SKM-1 (cell line): ENCODE data around the gene CCDC70.

ENCODE experiments used
- DNase-seq: peaks from one replicate; lab custom pipeline; 2025; ENCODE audit not compliant: unreplicated experiment; lab: John Stamatoyannopoulos, UW

The CCDC70 gene

GRCh38 chr13:51828730-51829567 lies 32.8 kb upstream of the CCDC70 start:
- DNase-seq = no peak

DNA sequence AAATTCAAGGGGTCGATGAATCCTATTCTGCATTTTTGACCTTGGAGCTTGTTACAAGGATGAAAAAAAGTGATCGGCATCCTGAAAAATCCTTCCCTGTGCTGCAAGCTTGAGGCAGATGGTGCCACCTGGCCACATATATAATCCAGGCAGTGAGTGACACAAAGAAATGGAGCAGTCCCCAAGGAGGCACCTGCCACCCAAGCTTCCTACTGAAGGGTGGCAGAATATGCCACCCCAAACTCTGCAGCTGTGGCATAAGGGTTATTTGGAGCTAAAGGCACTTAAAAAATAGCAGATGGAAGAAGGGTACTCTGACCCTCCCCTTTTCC lies 32.2 kb upstream of the CCDC70 start:
- DNase-seq = no peak

DNA sequence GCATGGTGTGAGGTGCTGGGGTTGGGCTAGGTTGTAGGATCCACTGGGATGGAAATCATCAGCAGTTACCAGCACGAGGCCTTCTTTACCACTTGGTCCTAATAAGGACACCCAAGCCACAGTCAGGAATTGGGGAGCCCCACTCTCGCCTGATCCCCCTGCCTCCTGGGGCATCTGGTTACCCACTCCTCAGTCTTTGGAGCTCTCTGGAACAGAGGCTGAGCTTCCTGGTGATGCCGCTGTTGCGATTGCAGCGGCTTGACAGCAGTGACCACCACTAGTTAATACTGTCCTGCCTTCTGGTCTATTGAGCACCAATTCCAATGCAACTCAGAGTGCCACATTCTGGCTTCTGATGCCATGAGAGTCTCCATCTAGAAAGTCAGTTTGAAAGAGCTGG lies 30.2 kb upstream of the CCDC70 start:
- no peak for DNase-seq

DNA sequence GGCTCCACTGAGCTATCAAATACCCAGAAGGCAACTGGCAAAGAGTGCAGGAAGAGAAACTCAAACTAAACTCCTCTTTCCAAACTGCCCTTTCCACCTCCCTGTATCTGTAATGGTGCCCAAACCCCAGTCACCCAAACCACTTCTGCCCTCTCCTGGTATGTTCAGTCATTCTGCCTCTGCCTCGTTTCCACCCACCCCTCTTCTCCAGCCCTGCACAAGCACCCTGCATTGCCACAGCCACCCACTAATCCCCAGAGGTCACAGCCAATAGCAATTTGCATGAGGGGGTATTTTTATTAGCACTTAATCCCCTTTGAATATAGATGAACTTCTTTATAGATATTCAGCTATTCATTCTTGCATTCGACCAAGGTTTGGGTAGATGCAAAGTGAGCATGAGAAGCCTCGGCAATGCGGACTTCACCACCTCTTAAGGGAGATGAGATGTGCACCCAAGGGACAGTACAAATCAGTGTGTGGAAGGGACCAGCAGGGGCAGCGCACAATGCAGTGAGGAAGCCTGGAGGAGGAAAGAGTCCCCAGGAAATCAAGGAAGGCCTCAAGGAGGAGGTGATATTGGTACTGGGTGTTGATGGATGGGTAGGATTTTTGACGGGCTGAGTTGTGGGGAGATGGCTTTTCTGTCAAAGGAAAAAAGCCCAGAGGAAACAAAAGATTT lies 29.2 kb upstream of the CCDC70 start:
- DNase-seq = peak; percentile 65

DNA sequence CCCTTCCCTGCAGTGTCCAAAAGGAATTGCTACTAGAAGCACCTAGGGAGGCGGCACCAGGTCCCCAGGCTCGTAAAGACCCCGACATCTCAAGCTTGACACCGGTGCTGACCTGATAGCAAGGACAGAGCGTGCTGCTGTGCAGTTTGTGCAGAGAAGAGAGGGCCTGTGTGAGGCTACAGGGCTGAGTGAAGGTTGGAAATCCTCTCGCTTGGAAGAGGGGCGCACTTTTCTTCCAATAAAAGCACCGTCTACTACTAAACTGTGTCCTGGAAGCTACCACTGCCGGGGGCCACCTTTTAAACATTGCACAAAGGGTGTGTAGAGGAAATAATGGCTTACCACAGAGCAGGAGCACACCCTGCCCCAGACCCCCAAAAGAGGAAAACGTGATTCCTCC lies 27.8 kb upstream of the CCDC70 start:
- DNase-seq = no peak

GRCh38 chr13:51834581-51835171 lies 27.1 kb upstream of the CCDC70 start:
- no peak for DNase-seq

DNA sequence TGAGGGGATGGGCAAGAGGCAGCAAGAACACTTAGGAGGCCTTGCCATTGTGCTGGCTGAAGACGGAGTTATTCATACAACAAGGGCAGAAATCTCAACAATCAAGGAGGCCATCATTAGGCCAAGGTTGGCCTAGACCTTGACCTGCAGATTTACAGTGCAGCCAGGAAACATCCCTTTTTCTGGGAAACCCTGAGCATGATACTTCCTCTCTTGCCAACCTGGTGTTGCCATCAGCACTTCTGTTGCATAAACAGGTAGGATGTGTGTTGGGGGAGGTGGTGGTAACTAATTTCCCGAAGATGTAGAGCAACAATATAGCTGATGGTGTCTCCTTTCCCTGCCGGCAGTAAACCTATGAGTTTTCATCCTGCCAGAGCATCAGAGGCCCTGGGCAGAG lies 24.8 kb upstream of the CCDC70 start:
- DNase-seq = no peak

GRCh38 chr13:51838240-51838846 lies 23.4 kb upstream of the CCDC70 start:
- no peak for DNase-seq

DNA sequence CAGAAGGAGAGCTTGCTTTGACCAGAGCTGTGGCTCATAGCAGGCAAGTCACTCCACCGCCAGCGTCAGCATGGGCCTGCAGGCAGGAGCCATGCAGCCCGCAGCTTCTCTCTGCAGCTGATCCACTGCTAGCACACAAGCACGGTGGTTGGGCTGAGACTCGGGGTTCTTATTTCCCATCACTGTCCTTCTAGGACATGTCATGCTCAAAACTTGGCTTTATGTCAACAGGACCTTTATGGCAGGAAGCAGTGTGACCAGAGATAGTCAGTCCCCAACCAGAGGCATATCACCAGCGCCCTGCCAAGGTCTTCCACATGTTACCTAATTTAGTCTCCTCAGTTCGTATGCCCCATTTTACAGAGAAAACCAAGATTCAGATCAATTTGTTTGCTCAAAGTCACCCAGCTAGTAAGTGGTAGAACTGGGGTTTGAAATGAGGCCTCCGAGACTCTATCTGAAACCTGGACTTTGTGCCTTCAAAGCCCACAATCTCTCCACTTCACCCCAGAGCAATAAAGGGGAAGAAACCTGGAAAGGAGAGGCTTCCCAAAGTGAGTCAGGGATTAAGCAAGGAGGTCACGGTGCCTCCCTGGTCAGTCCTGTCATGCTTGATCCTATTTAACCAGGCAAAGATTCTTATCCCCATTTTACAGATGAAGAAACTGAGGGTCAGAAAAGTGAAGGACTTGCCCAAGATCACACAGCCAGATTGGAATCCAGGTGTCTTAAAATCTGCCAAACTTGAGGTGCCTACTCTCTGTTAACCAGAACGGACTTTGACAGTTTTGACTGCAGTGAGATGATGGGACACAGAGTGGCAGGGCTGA lies 21.8 kb upstream of the CCDC70 start:
- no peak for DNase-seq

DNA sequence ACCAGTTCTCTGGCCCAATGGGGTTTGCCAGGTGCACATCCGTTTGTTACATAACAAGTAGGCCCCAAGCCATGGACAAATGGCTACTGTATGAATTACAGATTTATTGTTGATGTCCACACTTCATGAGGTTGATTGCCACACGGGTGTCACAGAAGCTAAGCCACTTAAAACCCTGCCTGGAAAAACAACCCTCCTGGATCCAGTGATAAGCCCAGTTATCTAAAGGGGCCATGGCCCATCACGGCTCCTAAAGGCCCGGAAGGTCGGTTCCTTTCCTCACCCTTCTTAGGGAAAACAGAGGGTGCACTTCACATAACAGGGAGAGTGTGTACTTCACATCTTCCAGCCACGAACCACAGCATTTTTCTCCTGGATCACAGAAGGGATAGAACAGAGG lies 20.9 kb upstream of the CCDC70 start:
- no peak for DNase-seq

DNA sequence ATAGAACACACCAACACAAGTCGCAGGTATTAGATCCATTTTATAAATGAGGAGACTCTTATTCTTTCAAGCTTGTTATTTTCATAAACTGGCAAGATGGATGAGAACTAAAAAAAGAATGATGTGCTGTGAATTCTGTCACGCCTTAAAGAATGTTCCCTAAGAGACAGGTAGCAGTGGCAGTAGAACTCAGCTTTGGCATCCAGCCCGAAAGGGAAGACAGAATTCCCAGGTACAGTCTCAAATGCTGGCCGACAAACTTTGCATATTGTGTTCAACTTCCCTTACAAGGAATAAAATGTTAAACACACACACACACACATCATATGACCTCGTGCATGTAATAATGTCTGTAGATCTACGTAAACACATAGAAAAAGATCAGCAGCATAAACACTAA lies 20.0 kb upstream of the CCDC70 start:
- DNase-seq = no peak

DNA sequence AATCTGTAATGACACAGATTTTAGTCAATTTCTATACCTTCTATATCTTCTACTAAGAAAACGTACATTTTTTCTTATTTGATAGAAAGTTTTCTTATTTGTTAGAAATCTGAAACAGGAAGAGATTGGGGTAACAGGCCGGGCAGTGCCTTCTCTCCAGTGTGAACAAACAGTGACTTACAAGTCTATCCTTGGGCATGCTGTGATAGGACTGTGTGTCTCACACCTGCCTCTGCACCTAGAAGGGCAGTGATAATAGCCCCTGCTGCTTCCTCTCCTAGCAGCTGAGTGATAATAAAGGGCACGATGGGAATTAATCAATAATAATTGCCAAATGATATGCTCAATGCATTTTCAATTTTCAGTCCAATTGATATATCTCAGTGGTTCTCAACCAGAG lies 18.2 kb upstream of the CCDC70 start:
- DNase-seq = no peak

DNA sequence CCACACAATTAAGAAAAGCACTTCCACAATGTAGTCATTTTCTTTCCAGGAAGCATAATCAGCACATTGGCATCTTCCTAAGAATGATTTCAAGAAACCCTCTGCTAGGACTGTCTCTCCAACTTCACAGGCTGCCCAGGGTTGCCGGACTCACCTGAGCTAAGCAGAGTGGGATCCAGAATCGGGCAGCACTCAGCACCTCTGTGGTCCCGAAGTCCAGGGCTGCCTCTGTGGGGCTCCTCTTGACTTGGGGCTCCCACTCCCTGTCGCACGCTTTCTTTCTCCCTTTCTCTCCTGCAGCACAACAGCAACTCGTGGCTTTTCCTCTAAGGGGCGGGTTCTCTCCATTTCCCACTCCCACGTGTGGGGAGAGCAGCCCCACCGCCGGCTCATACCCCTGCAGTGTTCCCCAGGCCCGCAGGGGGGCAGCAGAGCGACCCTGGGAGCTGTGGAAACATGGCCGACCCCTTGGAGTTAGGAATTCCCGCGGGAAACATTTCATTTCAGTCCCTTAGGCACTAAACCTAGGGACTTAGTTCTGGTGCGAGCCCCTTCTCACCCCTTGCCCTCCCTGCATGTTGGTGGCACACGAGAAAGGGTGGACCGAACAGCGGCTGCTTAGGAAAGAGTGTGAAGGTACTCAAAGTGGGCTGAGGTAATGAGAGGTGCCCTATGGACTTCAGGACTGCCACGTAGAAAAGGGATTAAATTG lies 16.8 kb upstream of the CCDC70 start, which contains the start of gene TMEM272:
Gene TMEM272 (minus strand): TSS at position 316 of the 712 bp plus-strand sequence. CDS start 6,647 bp downstream, outside the sequence.
- DNase-seq = no peak

DNA sequence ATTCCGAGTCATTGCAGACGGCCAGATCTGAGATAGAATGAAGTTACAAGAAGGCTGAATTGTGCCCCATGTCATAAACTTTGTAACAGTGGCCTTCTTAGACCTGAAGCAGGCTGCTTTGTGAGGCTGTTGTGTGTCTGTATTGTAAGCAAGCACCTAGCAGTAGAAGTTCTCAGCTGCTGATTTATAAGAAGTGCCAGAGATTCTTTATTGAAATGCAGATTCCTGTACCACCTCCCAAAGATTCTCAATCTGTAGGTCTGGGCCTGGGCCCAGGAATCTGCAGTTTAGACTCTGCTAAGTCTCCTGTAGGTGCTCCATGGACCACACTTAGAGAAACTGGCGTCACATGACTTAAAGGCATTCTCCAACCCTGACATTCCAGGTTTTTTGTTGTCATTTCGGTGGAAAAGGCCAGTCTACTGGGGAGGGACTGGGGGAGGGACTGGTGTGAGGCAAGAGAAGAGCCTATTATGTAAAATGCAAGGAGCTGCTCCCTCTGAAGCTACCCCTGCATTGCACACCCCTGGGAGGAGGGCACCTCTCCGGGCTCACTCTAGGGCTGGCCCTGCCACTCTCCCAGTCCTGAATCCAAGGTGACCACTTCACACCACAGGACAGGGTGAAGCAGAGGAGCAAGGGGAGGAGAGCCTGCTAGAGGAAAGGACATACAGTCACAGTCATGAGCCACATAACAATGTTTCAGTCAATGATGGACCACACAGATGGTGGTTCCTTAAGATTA lies 16.0 kb upstream of the CCDC70 start:
- DNase-seq = no peak

- DNase-seq = no peak
Observed at GRCh38 chr13:51846756-51847155, 15.0 kb upstream of the CCDC70 start.

- no peak for DNase-seq
Observed at GRCh38 chr13:51848674-51849073, 13.1 kb upstream of the CCDC70 start.

DNA sequence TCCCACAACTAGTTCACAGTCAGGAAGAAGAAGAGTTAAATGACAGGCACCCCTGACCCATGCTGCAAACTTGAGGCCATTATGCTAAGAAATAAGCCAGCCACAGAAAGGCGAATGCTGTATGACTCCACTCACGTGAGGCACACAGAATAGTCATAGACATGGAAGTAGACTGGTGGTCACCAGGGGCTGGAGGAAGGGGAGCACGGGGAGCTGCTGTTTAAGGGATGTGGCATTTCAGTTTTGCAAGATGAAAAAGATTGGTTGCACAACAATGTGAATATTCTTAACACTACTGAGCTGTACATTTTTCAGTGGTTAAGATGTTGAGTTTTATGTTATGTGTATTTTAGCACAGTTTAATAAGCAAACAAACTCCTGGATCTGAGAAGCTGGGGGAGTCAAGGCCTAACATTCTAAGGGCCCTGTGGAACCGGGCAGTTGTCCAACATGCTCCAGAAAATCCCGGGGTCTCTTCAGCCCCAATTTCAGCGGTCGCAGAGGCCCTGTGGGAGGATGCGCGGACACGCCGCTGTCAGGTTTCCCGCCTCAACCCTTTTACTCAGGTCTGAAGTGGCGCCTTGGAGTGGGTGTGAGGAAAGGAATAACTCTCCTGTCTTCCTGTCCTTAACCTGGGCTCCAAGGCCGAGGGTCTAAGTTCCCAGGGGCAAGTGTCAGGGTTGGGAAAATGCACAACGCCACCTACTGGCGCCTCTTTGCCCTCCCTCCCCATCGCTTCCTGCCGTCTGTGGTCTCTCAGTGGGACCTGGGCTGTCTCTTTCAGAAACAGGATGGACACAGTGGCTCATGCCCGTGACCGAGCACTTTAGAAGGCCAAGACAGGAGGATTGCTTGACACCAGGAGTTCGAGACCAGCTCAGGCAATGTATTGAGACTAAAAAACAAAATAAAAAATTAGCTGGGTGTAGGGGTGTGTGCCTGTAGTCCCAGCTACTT lies 12.3 kb upstream of the CCDC70 start:
- DNase-seq = peak; percentile 30

- DNase-seq = no peak
Observed at GRCh38 chr13:51856027-51856736, 5.6 kb upstream of the CCDC70 start.
